ENCODE measurements around the gene PRKAR1A.
"Not testable (repeated sequence)": the region's sequence is repeated elsewhere in the genome, so short reads cannot be mapped to it uniquely, and the experiment has no call there.

DNA sequence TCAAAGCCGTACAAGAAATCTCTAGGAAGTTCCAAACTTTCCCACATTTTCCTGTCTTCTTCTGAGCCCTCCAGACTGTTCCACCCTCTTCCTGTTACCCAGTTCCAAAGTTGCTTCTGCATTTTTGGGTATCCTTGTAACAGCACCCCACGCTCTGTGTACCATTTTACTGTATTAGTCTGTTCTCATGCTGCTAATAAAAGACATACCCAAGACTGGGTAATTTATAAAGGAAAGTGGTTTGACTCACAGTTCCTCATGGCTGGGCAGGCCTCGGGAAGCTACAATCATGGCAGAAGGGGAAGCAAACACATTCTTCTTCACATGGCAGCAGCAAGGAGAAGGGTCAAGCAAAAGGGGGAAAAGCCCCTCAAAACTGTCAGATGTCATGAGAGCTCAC, 6.8 kb downstream of the PRKAR1A start:
- not testable (repeated sequence) for TF ChIP-seq EP300 (IDR thresholded peaks at IDR 0.05; ENCODE audit: borderline replicate concordance in 1 of 2, low read depth in 2 of 2, low read length in 2 of 2); GABPA (IDR thresholded peaks at IDR 0.05; ENCODE audit: borderline replicate concordance, insufficient read depth, low read length); SP4 (IDR thresholded peaks at IDR 0.05; ENCODE audit: low read length); ZNF274 (IDR thresholded peaks at IDR 0.05; ENCODE audit: borderline replicate concordance, extremely low read depth, low read length); CREB1 (IDR thresholded peaks at IDR 0.05); RFX5 (IDR thresholded peaks at IDR 0.05; ENCODE audit: borderline replicate concordance, low read depth, low read length); HDAC2 (IDR thresholded peaks at IDR 0.05; ENCODE audit: borderline replicate concordance in 1 of 2, low read depth in 2 of 2, low read length in 2 of 2); SP1 (IDR thresholded peaks at IDR 0.05; ENCODE audit: low read depth, low read length); YY1 (IDR thresholded peaks at IDR 0.05; ENCODE audit: low read depth, low read length)
- TF ChIP-seq, protein P1, sequence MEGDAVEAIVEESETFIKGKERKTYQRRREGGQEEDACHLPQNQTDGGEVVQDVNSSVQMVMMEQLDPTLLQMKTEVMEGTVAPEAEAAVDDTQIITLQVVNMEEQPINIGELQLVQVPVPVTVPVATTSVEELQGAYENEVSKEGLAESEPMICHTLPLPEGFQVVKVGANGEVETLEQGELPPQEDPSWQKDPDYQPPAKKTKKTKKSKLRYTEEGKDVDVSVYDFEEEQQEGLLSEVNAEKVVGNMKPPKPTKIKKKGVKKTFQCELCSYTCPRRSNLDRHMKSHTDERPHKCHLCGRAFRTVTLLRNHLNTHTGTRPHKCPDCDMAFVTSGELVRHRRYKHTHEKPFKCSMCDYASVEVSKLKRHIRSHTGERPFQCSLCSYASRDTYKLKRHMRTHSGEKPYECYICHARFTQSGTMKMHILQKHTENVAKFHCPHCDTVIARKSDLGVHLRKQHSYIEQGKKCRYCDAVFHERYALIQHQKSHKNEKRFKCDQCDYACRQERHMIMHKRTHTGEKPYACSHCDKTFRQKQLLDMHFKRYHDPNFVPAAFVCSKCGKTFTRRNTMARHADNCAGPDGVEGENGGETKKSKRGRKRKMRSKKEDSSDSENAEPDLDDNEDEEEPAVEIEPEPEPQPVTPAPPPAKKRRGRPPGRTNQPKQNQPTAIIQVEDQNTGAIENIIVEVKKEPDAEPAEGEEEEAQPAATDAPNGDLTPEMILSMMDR (IDR thresholded peaks at IDR 0.05; ENCODE audit: control extremely low read depth in 1 of 3, insufficient read depth in 1 of 3, low read depth in 1 of 3, low read length in 3 of 3): not testable (repeated sequence)
